Measurements from ENCODE around the gene ZIC5. TPM values are rescaled to one million over a fixed set of nuclear protein-coding genes. Genes with fewer than 3 reads are reported as not detected.

Gene ZIC5
- total RNA-seq, 1 donor from 2014 or later = not detected

DNA sequence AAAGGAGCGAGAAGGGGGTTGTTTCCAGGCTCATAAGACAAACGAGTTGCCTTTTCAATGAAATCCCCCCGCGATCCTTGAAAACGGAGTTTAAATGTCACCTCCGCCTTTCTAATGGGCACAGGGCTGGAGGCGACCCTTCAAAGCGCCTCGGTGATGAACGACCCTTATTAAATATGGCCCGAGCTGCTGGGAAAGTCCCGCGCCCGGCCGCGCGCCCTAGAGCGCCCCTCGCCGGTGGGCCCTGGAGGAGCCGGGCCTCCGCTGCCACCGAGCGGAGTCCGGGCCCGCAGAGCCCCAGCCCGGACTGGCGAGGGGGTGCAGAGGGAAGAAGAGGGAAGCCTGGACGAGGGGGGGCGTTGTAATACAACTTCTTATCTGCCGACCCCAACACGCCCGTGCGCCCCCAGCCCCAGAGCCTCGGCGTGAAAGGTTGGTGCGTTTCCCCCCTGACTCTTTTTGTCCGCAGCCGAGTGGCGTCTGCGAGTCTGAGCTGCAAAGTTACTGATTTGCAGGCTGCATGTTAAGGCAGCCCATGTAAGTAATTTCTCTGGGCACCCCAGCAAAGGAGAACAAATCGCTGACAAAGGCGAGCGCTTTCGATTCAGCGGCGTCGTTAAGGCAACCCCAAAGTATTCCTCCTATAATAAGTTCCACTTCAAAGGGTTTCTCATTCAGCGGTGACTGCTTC lies 11.9 kb downstream of the ZIC5 start:
- TF ChIP-seq CTCF (IDR thresholded peaks at IDR 0.05; ENCODE audit: insufficient read depth, low read length, poor library complexity, severe bottlenecking) = no peak
- Histone ChIP-seq H3K27me3 (ENCODE audit: control insufficient read depth, insufficient read depth, low read length) (peaks cover 74% of the 10 kb centered on the region), H3K4me3 (ENCODE audit: low read depth, low read length) (no peak overlapping the region), H3K36me3 (ENCODE audit: control insufficient read depth, insufficient read depth, low read length) (no peaks in the 10 kb centered on the region)
- DNase-seq (ENCODE audit: low read depth) = no peak

GRCh38 chr13:99959127-99959539 lies 12.4 kb downstream of the ZIC5 start:
- no peak overlapping the region for H3K4me3 ChIP-seq (ENCODE audit: low read depth, low read length)
- H3K27me3 ChIP-seq (ENCODE audit: control insufficient read depth, insufficient read depth, low read length) = peaks cover 79% of the 10 kb centered on the region

GRCh38 chr13:99958406-99959126 lies 13.0 kb downstream of the ZIC5 start:
- Histone ChIP-seq H3K4me3 (ENCODE audit: low read depth, low read length) (no peak overlapping the region), H3K27me3 (ENCODE audit: control insufficient read depth, insufficient read depth, low read length) (peaks cover 79% of the 10 kb centered on the region), H3K36me3 (ENCODE audit: control insufficient read depth, insufficient read depth, low read length) (no peaks in the 10 kb centered on the region)
- TF ChIP-seq CTCF (IDR thresholded peaks at IDR 0.05; ENCODE audit: insufficient read depth, low read length, poor library complexity, severe bottlenecking) = no peak
- DNase-seq (ENCODE audit: low read depth) = no peak

More at GRCh38 chr13:99959127-99959539, 12.4 kb downstream of the ZIC5 start:
- H3K36me3 ChIP-seq (ENCODE audit: control insufficient read depth, insufficient read depth, low read length) = no peaks in the 10 kb centered on the region
- TF ChIP-seq CTCF (IDR thresholded peaks at IDR 0.05; ENCODE audit: insufficient read depth, low read length, poor library complexity, severe bottlenecking) = no peak
- DNase-seq (ENCODE audit: low read depth) = no peak

- Histone ChIP-seq H3K36me3 (ENCODE audit: control insufficient read depth, insufficient read depth, low read length) (no peaks in the 10 kb centered on the region), H3K27me3 (ENCODE audit: control insufficient read depth, insufficient read depth, low read length) (peaks cover 87% of the 10 kb centered on the region), H3K4me3 (ENCODE audit: low read depth, low read length) (no peak overlapping the region)
- TF ChIP-seq CTCF (IDR thresholded peaks at IDR 0.05; ENCODE audit: insufficient read depth, low read length, poor library complexity, severe bottlenecking) = no peak
- DNase-seq (ENCODE audit: low read depth) = no peak
Measured at GRCh38 chr13:99956473-99957349, 14.9 kb downstream of the ZIC5 start.

DNA sequence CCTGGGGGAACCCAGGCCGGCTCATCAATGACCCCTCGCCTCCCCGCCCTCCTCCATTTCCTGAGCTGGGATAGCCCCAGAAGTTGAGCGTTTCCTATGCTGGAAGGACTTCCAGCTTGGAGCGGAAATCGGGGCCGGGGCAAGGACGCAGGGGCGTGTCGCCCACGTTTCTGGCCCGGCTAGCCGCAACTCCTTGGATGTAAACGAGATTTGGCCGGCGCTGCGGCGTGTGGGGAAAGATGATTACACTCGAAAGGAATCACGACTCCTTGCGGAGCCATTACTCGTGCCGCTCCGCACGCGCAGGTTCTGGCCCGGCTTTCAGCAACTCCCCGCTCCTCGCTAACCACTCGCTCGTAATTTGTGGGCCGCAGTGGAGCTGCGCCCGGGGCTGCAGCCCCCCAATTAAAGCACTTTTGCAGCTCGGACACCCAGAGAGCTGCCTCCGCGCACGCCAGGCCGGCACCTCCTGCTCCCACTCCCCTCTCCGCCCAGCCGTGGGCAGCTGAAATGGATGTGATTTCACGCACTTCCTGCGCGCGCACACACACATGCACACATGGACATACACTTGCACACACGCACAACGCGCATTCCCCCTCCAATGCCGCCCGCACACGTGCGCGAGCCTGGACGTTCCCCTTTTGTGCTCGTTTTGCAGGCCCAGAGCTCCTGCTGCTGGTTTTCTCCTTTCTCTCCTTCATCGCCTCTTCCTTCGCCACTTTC lies 15.7 kb downstream of the ZIC5 start:
- Histone ChIP-seq H3K36me3 (ENCODE audit: control insufficient read depth, insufficient read depth, low read length) (no peaks in the 10 kb centered on the region), H3K27me3 (ENCODE audit: control insufficient read depth, insufficient read depth, low read length) (peaks cover 85% of the 10 kb centered on the region), H3K4me3 (ENCODE audit: low read depth, low read length) (no peak overlapping the region)
- DNase-seq (ENCODE audit: low read depth) = no peak
- TF ChIP-seq CTCF (IDR thresholded peaks at IDR 0.05; ENCODE audit: insufficient read depth, low read length, poor library complexity, severe bottlenecking) = no peak
